GM19455 (cell line): Measurements from ENCODE around the gene DCDC1.
"Not testable (repeated sequence)": the region's sequence is repeated elsewhere in the genome, so short reads cannot be mapped to it uniquely, and the experiment has no call there.

Experiments
- ATAC-seq: cut with Tn5 transposase; IDR thresholded peaks from one replicate; pipeline ENCODE4 v1.9.1; 2021; ENCODE audit not compliant: unreplicated experiment

Gene DCDC1

GRCh38 chr11:30991376-30991775 lies 378.2 kb downstream of the DCDC1 start:
- no peak for ATAC-seq

- no peak for ATAC-seq
Observed at GRCh38 chr11:30990625-30991296, 378.8 kb downstream of the DCDC1 start.

- ATAC-seq = no peak
Observed at GRCh38 chr11:30987819-30988218, 381.7 kb downstream of the DCDC1 start.

GRCh38 chr11:30985536-30985935 lies 384.0 kb downstream of the DCDC1 start:
- ATAC-seq = no peak

GRCh38 chr11:30984827-30985226 lies 384.7 kb downstream of the DCDC1 start:
- no peak for ATAC-seq

- ATAC-seq = no peak
Observed at GRCh38 chr11:30984442-30984816, 385.1 kb downstream of the DCDC1 start.

- ATAC-seq = no peak
Observed at GRCh38 chr11:30983776-30984441, 385.6 kb downstream of the DCDC1 start.

GRCh38 chr11:30983143-30983542 lies 386.4 kb downstream of the DCDC1 start:
- no peak for ATAC-seq

GRCh38 chr11:30967579-30967978 lies 402.0 kb downstream of the DCDC1 start:
- no peak for ATAC-seq

- no peak for ATAC-seq
Observed at GRCh38 chr11:30960387-30960992, 409.0 kb downstream of the DCDC1 start.

GRCh38 chr11:30956751-30957150 lies 412.8 kb downstream of the DCDC1 start:
- no peak for ATAC-seq

- ATAC-seq = no peak
Observed at GRCh38 chr11:30949838-30950237, 419.7 kb downstream of the DCDC1 start.

- ATAC-seq = not testable (repeated sequence)
Observed at GRCh38 chr11:30947715-30948114, 421.8 kb downstream of the DCDC1 start.

GRCh38 chr11:30938810-30939209 lies 430.7 kb downstream of the DCDC1 start:
- no peak for ATAC-seq

- ATAC-seq = no peak
Observed at GRCh38 chr11:30938171-30938570, 431.4 kb downstream of the DCDC1 start.

- ATAC-seq = no peak
Observed at GRCh38 chr11:30936491-30936890, 433.0 kb downstream of the DCDC1 start.

GRCh38 chr11:30935861-30936260 lies 433.7 kb downstream of the DCDC1 start:
- no peak for ATAC-seq

- no peak for ATAC-seq
Observed at GRCh38 chr11:30926130-30926529, 443.4 kb downstream of the DCDC1 start.

GRCh38 chr11:30921811-30922210 lies 447.7 kb downstream of the DCDC1 start:
- no peak for ATAC-seq

- ATAC-seq = no peak
Observed at GRCh38 chr11:30919389-30920152, 450.0 kb downstream of the DCDC1 start.

- peak; percentile 65 for ATAC-seq
Observed at GRCh38 chr11:30917859-30918478, 451.6 kb downstream of the DCDC1 start.
